22Rv1 (cell line): Measurements from ENCODE around the gene PCYT2.

Experiments used
- H3K27ac ChIP-seq: fragments of 450-650 bp; 2 replicates; pipeline ENCODE4 v1.5.1; 2017
- ZFX ChIP-seq: fragments of 450-650 bp; IDR thresholded peaks from 2 replicates; pipeline ENCODE4 v1.6.1; 2017; ENCODE audit warnings: antibody characterized with exemption, borderline replicate concordance
- TF ChIP-seq, protein P1 (sequence below): fragments of 450-650 bp; IDR thresholded peaks from 2 replicates; pipeline ENCODE4 v1.5.1; 2017; ENCODE audit warnings: mild to moderate bottlenecking

Gene PCYT2

DNA sequence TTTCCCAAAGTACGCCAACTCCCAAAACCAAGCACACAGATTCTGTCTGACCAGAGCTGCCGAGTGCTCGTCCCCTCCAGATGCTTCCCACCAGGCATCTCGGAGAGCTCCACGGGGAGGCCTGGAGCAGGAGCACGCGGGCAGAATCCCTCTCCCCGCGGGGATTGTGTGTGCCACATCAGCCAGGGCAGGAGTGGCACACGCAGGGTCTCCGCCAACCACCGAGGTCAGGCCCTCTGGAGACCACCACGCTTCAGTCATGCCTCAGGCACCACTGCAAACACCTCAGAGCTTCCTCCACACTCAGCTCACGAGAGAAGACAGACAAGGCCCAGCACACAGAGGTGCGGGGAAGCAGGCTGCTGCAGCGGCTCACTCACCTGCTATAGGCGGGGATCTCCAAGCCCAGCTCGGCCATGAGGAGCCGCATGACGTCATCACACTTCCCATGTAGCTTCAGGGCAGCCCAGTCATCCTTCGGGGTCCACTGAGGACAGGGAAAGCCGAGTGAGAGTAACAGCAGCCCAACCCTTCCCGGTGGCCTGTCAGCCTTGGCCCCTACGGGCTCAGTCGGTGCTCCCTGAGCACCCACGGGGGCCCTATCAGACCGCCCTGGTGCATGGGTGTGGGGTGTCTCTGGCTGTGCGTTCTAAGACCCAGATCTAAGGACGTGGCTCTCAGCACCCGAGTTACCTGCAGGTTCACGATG is 2.3 kb upstream of the PCYT2 start:
- H3K27ac ChIP-seq: peak overlapping the region; percentile 68
- TF ChIP-seq, protein P1, sequence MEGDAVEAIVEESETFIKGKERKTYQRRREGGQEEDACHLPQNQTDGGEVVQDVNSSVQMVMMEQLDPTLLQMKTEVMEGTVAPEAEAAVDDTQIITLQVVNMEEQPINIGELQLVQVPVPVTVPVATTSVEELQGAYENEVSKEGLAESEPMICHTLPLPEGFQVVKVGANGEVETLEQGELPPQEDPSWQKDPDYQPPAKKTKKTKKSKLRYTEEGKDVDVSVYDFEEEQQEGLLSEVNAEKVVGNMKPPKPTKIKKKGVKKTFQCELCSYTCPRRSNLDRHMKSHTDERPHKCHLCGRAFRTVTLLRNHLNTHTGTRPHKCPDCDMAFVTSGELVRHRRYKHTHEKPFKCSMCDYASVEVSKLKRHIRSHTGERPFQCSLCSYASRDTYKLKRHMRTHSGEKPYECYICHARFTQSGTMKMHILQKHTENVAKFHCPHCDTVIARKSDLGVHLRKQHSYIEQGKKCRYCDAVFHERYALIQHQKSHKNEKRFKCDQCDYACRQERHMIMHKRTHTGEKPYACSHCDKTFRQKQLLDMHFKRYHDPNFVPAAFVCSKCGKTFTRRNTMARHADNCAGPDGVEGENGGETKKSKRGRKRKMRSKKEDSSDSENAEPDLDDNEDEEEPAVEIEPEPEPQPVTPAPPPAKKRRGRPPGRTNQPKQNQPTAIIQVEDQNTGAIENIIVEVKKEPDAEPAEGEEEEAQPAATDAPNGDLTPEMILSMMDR: no peak
- no peak for TF ChIP-seq ZFX

- no peak for TF ChIP-seq ZFX
- TF ChIP-seq, protein P1: no peak
- H3K27ac ChIP-seq: peak overlapping the region; percentile 68
Observed at GRCh38 chr17:81912441-81913309, 1.5 kb upstream of the PCYT2 start.

GRCh38 chr17:81911969-81912368 is 770 bp upstream of the PCYT2 start:
- H3K27ac ChIP-seq: peak overlapping the region; percentile 68
- TF ChIP-seq ZFX: no peak
- TF ChIP-seq, protein P1: peak; percentile 32

- TF ChIP-seq ZFX: no peak
- TF ChIP-seq, protein P1: no peak
- H3K27ac ChIP-seq: peak overlapping the region; percentile 83
Observed at GRCh38 chr17:81910840-81911276, 341 bp downstream of the PCYT2 start.

DNA sequence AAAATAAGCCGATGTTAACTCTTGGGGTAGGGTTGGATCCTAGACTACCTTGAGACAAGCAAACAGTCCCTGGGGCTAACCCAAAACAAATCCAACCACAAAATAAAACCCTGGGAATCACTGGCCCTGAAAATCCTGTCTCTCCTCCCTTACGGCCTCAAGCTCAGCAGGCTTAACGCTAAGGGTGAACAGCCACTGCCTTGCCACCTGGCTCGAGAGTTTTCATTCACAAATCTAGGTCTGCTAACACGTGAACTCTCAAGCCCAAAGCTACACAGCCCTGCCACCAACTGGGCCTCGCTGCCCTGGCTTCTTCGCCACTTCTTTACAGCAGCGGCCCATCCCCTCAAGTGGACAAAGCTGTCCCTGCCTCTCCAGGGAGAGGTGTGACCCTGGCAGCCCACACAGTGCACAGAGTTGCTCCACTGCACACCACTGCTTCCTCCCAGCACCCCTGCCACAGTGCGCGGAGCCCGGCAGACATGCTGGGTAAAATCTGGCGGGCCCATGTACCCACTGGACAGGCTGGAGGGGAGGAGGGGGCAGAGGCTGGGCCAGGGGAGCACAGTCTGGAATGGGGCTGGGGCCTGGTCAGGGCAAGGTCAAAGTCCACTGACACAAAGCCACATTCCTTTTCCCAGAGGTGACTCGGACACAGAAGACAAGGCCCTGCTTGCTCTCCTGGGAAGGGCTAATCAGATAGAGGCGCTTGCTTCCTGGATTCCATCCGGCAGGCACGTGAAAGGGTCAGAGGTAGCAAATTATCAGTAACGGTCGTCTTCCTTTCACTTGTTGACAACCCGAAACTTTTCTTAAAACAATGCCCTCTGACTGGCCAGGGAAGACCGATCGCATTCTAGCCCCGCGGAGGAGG is 996 bp downstream of the PCYT2 start:
- H3K27ac ChIP-seq: peak overlapping the region; percentile 83
- TF ChIP-seq, protein P1: no peak
- no peak for TF ChIP-seq ZFX

GRCh38 chr17:81909231-81909630 is 2.0 kb downstream of the PCYT2 start:
- TF ChIP-seq, protein P1: no peak
- no peak for TF ChIP-seq ZFX
- H3K27ac ChIP-seq: peak overlapping the region; percentile 83; the same call in 1 of the 2 replicates
